Kidney epithelial cell (primary cell): ENCODE measurements around the gene LENG8. TPM values are rescaled to one million over a fixed set of nuclear protein-coding genes. Genes with fewer than 3 reads are reported as not detected.
"Not testable (repeated sequence)": the region's sequence is repeated elsewhere in the genome, so short reads cannot be mapped to it uniquely, and the experiment has no call there.

ENCODE experiments used
- DNase-seq: peaks from one replicate; pipeline ENCODE4 v3.0.0-alpha.2; 2010; ENCODE audit warnings: low read depth
- H3K27me3 ChIP-seq: 2 replicates; pipeline ENCODE4 v1.6.0; 2011; ENCODE audit warnings: low read length; ENCODE audit not compliant: control insufficient read depth, insufficient read depth
- H3K36me3 ChIP-seq: 2 replicates; pipeline ENCODE4 v1.5.1; 2011; ENCODE audit warnings: low read length; ENCODE audit not compliant: control insufficient read depth, insufficient read depth
- H3K4me3 ChIP-seq: 2 replicates; pipeline ENCODE4 v1.5.1; 2011; ENCODE audit warnings: low read depth, mild to moderate bottlenecking, control low read depth, low read length
- CTCF ChIP-seq: IDR thresholded peaks from 2 replicates; pipeline ENCODE4 v1.5.1; 2011; ENCODE audit warnings: mild to moderate bottlenecking, moderate library complexity, low read length, control low read depth, inconsistent platforms; ENCODE audit not compliant: insufficient read depth, poor library complexity, severe bottlenecking
- total RNA-seq: library from RNA; depleted of rRNA; stranded (reverse); fragments of >200 nt; gene quantifications from 2 replicates; pipeline ENCODE4 v1.2.3, GENCODE V29; 2015

LENG8 gene
- total RNA-seq, 1 donor from 2014 or later, result 61.3 TPM

- no peaks in the 10 kb centered on the region for H3K27me3 ChIP-seq
- H3K36me3 ChIP-seq, result no peaks in the 10 kb centered on the region
- H3K4me3 ChIP-seq, result no peak within 1 kb of the TSS
- TF ChIP-seq CTCF, result no peak
- DNase-seq, result no peak
These were observed 53.6 kb downstream of the LENG8 start, which contains the start of gene LAIR2 for GRCh38 chr19:54502518-54503048. Gene LAIR2 (plus strand): TSS chr19:54502831. CDS start chr19:54502919, 88 bp downstream.

DNA sequence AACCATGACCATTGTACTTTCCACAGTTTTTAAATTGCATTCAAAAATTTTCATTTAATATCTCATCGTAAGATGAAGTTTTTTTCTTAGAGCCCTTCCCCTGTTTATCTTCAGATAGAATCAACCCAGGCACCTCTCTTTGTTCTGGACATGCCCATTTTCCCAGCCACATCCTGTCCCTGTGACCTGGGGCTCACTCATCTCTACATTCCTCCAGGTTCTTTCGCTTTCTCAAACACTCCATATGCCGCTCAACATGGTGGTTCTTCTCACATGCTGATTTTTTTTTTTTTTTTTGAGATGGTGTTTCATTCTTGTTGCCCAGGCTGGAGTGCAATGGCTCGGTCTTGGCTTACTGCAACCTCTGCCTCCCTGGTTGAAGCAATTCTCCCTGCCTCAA is 56.5 kb downstream of the LENG8 start:
- H3K36me3 ChIP-seq, H3K4me3 ChIP-seq, H3K27me3 ChIP-seq, DNase-seq: not testable (repeated sequence)

GRCh38 chr19:54506079-54506478 is 57.1 kb downstream of the LENG8 start:
- H3K4me3 ChIP-seq, result no peak overlapping the region
- DNase-seq, result no peak
- no peak for TF ChIP-seq CTCF
- no peaks in the 10 kb centered on the region for H3K36me3 ChIP-seq
- H3K27me3 ChIP-seq, result no peaks in the 10 kb centered on the region

DNA sequence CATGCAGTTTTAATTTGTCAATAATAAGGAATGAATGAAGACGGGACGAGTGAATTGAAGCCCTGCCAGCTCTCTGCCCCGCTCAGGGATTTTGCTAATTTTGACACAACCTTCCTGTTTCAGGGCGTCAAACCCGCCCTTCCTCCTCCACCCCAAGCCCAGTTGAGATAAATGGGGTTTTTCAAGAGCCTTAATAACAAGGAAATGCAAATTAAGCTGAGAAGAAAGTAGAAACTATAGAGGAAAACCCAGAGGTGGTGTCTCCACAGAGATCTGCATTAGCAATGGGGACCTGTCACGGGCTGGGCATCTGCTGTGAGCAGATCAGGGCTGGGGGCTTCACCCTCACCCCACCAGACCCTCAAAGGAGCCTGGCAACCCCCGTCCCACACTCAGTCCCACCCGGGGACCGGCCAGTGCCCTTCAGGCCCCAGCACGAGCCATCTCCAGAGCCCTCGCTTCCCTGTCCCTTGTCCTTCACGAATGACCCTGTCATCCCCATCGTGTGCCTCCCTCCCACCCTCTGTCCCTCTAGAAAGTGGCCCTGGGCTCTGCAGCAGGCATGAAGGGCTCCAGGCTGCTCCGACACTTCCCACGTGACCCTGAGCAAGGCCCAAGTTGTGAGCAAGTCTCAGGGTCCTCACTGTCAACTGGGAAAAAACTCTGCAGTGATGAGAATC is 58.2 kb downstream of the LENG8 start:
- not testable (repeated sequence) for H3K4me3 ChIP-seq, DNase-seq, H3K36me3 ChIP-seq, H3K27me3 ChIP-seq

DNA sequence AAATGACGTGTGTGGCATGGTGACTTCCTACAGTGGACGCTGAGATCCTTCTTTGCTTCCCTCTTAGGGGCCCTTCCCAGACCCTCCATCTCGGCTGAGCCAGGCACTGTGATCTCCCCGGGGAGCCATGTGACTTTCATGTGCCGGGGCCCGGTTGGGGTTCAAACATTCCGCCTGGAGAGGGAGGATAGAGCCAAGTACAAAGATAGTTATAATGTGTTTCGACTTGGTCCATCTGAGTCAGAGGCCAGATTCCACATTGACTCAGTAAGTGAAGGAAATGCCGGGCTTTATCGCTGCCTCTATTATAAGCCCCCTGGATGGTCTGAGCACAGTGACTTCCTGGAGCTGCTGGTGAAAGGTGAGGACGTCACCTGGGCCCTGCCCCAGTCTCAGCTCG is 58.8 kb downstream of the LENG8 start:
- H3K27me3 ChIP-seq, result no peaks in the 10 kb centered on the region
- no peak overlapping the region for H3K4me3 ChIP-seq
- no peak for DNase-seq
- H3K36me3 ChIP-seq, result no peaks in the 10 kb centered on the region
- TF ChIP-seq CTCF, result no peak

DNA sequence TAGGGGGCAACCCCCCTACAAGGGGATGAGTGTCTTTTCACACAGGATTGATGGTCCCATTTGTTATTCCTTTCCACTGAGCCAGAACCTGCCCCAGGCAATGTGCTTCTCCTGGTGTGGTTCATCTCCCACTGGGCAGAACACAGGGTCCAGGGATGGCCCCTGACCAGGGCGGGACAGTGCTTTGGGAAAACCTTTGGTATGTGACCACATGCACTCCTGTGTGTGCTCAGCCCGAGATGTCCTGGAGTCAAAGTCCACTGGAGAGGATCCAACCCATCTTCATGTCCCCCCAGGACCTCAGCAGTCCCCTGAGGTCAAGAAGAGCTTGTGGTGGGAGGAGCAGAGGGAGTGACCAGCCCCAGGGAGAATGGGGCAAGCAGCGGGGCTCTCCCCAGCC is 59.5 kb downstream of the LENG8 start:
- not testable (repeated sequence) for H3K36me3 ChIP-seq, DNase-seq, H3K27me3 ChIP-seq, H3K4me3 ChIP-seq

DNA sequence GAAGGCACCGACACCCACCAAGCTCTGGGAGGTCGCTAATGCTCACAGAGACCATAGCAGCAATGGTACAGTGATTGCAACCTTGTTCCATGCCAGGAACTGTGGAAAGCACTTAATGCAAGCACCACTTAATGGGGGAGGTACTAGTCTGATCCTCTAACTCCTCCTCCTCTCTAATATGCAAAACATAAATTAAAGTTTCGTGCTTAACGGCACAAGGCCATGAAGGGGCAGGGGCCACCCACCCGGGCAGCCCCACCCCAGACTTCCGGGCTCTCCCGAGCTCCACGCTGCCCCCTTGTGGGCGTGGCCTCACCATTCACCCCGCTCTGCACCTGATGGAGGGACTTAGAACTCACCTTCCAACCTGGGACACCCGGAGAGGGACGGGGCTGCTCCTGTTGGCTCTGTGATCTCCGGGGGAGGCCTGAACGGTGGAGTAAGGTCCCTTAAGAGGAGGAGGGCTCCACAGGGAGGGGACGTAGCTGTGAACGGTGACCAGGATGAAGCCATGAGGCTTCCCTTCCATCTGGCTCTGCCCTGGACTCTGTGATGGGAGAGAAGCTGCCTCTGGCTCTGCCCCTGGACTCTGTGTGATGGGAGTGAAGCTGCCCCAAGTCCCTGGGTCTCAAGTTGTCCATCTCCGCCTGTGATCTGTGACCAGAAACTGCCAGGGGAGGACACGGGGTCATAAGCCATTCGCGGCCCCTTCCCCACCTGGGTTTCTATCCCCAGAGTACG is 60.4 kb downstream of the LENG8 start:
- H3K36me3 ChIP-seq, H3K27me3 ChIP-seq, H3K4me3 ChIP-seq, DNase-seq: not testable (repeated sequence)

Other genes starting within 250 kb of the LENG8 start
- gene RPS9, start 248.3 kb upstream of the LENG8 start, total RNA-seq, result 2,500 and 2,976 TPM in 2 replicates
- 0.50 TPM in 1 of 2 replicates, not detected in the other for gene LILRB3, start 226.2 kb upstream of the LENG8 start, total RNA-seq
- gene LILRA6, start 206.4 kb upstream of the LENG8 start, total RNA-seq, result not detected in 2 replicates
- 0.04 TPM in 1 of 2 replicates, not detected in the other for gene LILRB5, start 191.9 kb upstream of the LENG8 start, total RNA-seq
- gene LILRB2, start 168.1 kb upstream of the LENG8 start, total RNA-seq, result not detected in 2 replicates
- 1.9 TPM in 1 of 2 replicates, not detected in the other for gene LILRA5, start 136.0 kb upstream of the LENG8 start, total RNA-seq
- gene LILRA4, start 110.0 kb upstream of the LENG8 start, total RNA-seq, result not detected in 2 replicates
- gene LAIR1, start 84.3 kb upstream of the LENG8 start, total RNA-seq, result 1.0 TPM in 1 of 2 replicates, not detected in the other
- not detected in 2 replicates for gene TTYH1, start 33.7 kb upstream of the LENG8 start, total RNA-seq
- gene LENG9, start 14.6 kb downstream of the LENG8 start, total RNA-seq, result 0.75 and 3.6 TPM in 2 replicates
- 21.4 and 24.4 TPM in 2 replicates for gene CDC42EP5, start 24.1 kb downstream of the LENG8 start, total RNA-seq
- gene LAIR2, start 53.6 kb downstream of the LENG8 start, total RNA-seq, result not detected in 2 replicates
- not detected in 2 replicates for gene LILRA2, start 124.6 kb downstream of the LENG8 start, total RNA-seq
- gene LILRA1, start 144.4 kb downstream of the LENG8 start, total RNA-seq, result not detected in 2 replicates
- gene LILRB1, start 181.3 kb downstream of the LENG8 start, total RNA-seq, result not detected in 2 replicates
- gene LILRB4, start 213.8 kb downstream of the LENG8 start, total RNA-seq, result 2.7 TPM in 1 of 2 replicates, not detected in the other